ENCODE results near the gene MCF2L.
"Not testable (repeated sequence)": the region's sequence is repeated elsewhere in the genome, so short reads cannot be mapped to it uniquely, and the experiment has no call there.

Gene MCF2L

GRCh38 chr13:113064534-113065405, 95.8 kb downstream of the MCF2L start:
- no peak for DNase-seq (ENCODE audit: low read depth in 2 of 2)

GRCh38 chr13:113065406-113066141, 96.6 kb downstream of the MCF2L start:
- DNase-seq (ENCODE audit: low read depth in 2 of 2): no peak

GRCh38 chr13:113066142-113066455, 97.1 kb downstream of the MCF2L start:
- DNase-seq (ENCODE audit: low read depth in 2 of 2): no peak

GRCh38 chr13:113066746-113067145, 97.7 kb downstream of the MCF2L start:
- no peak for DNase-seq (ENCODE audit: low read depth in 2 of 2)

- DNase-seq (ENCODE audit: low read depth in 2 of 2): no peak
These were observed 101.1 kb downstream of the MCF2L start for GRCh38 chr13:113069861-113070805.

- no peak for DNase-seq (ENCODE audit: low read depth in 2 of 2)
These were observed 101.8 kb downstream of the MCF2L start for GRCh38 chr13:113070855-113071254.

GRCh38 chr13:113072376-113072775, 103.4 kb downstream of the MCF2L start:
- no peak for DNase-seq (ENCODE audit: low read depth in 2 of 2)

- DNase-seq (ENCODE audit: low read depth in 2 of 2): no peak
These were observed 104.9 kb downstream of the MCF2L start for GRCh38 chr13:113073942-113074341.

- DNase-seq (ENCODE audit: low read depth in 2 of 2): no peak
These were observed 105.4 kb downstream of the MCF2L start for GRCh38 chr13:113074401-113074800.

- DNase-seq (ENCODE audit: low read depth in 2 of 2): no peak
These were observed 105.9 kb downstream of the MCF2L start for GRCh38 chr13:113074876-113075275.

GRCh38 chr13:113075711-113076110, 106.7 kb downstream of the MCF2L start:
- no peak for DNase-seq (ENCODE audit: low read depth in 2 of 2)

GRCh38 chr13:113076681-113077401, 107.8 kb downstream of the MCF2L start:
- no peak for DNase-seq (ENCODE audit: low read depth in 2 of 2)

GRCh38 chr13:113077566-113077952, 108.5 kb downstream of the MCF2L start:
- DNase-seq (ENCODE audit: low read depth in 2 of 2): no peak

GRCh38 chr13:113077953-113078901, 109.2 kb downstream of the MCF2L start:
- no peak for DNase-seq (ENCODE audit: low read depth in 2 of 2)

- no peak for DNase-seq (ENCODE audit: low read depth in 2 of 2)
These were observed 110.1 kb downstream of the MCF2L start for GRCh38 chr13:113078902-113079780.

- not testable (repeated sequence) for DNase-seq (ENCODE audit: low read depth in 2 of 2)
These were observed 110.7 kb downstream of the MCF2L start for GRCh38 chr13:113079781-113080080.

GRCh38 chr13:113080361-113080831, 111.4 kb downstream of the MCF2L start:
- DNase-seq (ENCODE audit: low read depth in 2 of 2): no peak

- no peak for DNase-seq (ENCODE audit: low read depth in 2 of 2)
These were observed 112.0 kb downstream of the MCF2L start for GRCh38 chr13:113080901-113081521.

Measured in stimulated activated CD8-positive, alpha-beta memory T cell treated with anti-CD3 and anti-CD28 coated beads, Interleukin-7, amount 100 ng/mL, for 1 hour (primary cell).